PC-3 (cell line): ENCODE data around the gene VWA7. TPM values are rescaled to one million over a fixed set of nuclear protein-coding genes. Genes with fewer than 3 reads are reported as not detected.
A peak's percentile ranks its signal among the peaks of the same experiment; 100 is the strongest.
"Not testable (repeated sequence)": the region's sequence is repeated elsewhere in the genome, so short reads cannot be mapped to it uniquely, and the experiment has no call there.

Experiments used
- ATAC-seq: fragments of 200-7000 bp; cut with Tn5 transposase; 2 replicates; pipeline ENCODE4 v1.9.1; 2020; ENCODE audit warnings: mild to moderate bottlenecking, moderate library complexity
- BruUV-seq: library from RNA; stranded (reverse); fragments of 400-500 nt; replicated peaks from 2 replicates; lab custom pipeline; 2021; lab: Mats Ljungman, UMichigan
- CTCF ChIA-PET: fragments of 300-600 bp; sonication (Branson Sonifier 250); formaldehyde crosslinking; loops from one replicate; lab custom pipeline; 2022; ENCODE audit warnings: antibody characterized with exemption; lab: Charles Lee
- POLR2A ChIA-PET: fragments of 300-600 bp; sonication (Branson Sonifier 250); formaldehyde crosslinking; loops from one replicate; lab custom pipeline; 2022; ENCODE audit warnings: antibody characterized with exemption; ENCODE audit not compliant: unreplicated experiment; lab: Charles Lee
- DNase-seq: peaks from one replicate; pipeline ENCODE4 v3.0.0-alpha.2; 2015
- H2AFZ ChIP-seq: fragments of 300-600 bp; sonication (generic); 2 replicates; pipeline ENCODE4 v1.6.0; 2016; ENCODE audit warnings: antibody characterized with exemption, low read length
- H3F3A ChIP-seq: fragments of 300-600 bp; sonication (generic); one replicate; pipeline ENCODE4 v1.6.0; 2017; ENCODE audit warnings: antibody characterized with exemption, low read length, control low read depth, mild to moderate bottlenecking; ENCODE audit not compliant: unreplicated experiment
- H3K27ac ChIP-seq: fragments of 300-600 bp; sonication (generic); 2 replicates; pipeline ENCODE4 v1.5.1; 2016; ENCODE audit warnings: mild to moderate bottlenecking, low read length
- H3K27me3 ChIP-seq: fragments of 300-600 bp; sonication (generic); 2 replicates; pipeline ENCODE4 v1.6.1; 2016; ENCODE audit warnings: low read length, mixed read lengths
- H3K36me3 ChIP-seq: fragments of 300-600 bp; sonication (generic); 2 replicates; pipeline ENCODE4 v1.6.1; 2016; ENCODE audit warnings: low read depth, mixed run types, low read length, mixed read lengths
- H3K4me1 ChIP-seq: fragments of 300-600 bp; sonication (generic); 2 replicates; pipeline ENCODE4 v1.5.1; 2016; ENCODE audit warnings: low read length; ENCODE audit not compliant: insufficient read depth
- H3K4me2 ChIP-seq: fragments of 300-600 bp; sonication (generic); 2 replicates; pipeline ENCODE4 v1.6.0; 2016; ENCODE audit warnings: low read length
- H3K4me3 ChIP-seq: fragments of 300-600 bp; sonication (generic); 2 replicates; pipeline ENCODE4 v1.5.1; 2016; ENCODE audit warnings: mild to moderate bottlenecking, low read length, mixed read lengths
- H3K79me2 ChIP-seq: fragments of 300-600 bp; sonication (generic); 2 replicates; pipeline ENCODE4 v1.6.1; 2017; ENCODE audit warnings: low read length, mixed read lengths
- H3K9ac ChIP-seq: fragments of 300-600 bp; sonication (generic); 2 replicates; pipeline ENCODE4 v1.6.0; 2016; ENCODE audit warnings: mild to moderate bottlenecking, low read length
- H3K9me2 ChIP-seq: fragments of 300-600 bp; sonication (generic); replicated peaks from 2 replicates; pipeline ENCODE4 v1.6.1; 2016; ENCODE audit warnings: mixed run types, low read length, mixed read lengths
- H3K9me3 ChIP-seq: fragments of 300-600 bp; sonication (generic); 2 replicates; pipeline ENCODE4 v1.6.1; 2016; ENCODE audit warnings: low read length, mixed read lengths
- H4K20me1 ChIP-seq: fragments of 300-600 bp; sonication (generic); 2 replicates; pipeline ENCODE4 v1.6.1; 2016; ENCODE audit warnings: low read length, mixed read lengths
- EZH2 ChIP-seq: fragments of 300-600 bp; sonication (generic); IDR thresholded peaks from one replicate; pipeline ENCODE4 v1.6.1; 2017; ENCODE audit warnings: antibody characterized with exemption, mild to moderate bottlenecking, low read length; ENCODE audit not compliant: unreplicated experiment
- EZH2phosphoT487 ChIP-seq: fragments of 300-600 bp; sonication (generic); IDR thresholded peaks from 2 replicates; pipeline ENCODE4 v1.6.1; 2018; ENCODE audit warnings: mild to moderate bottlenecking, antibody characterized with exemption, low read length, borderline replicate concordance
- intact Hi-C: fragments of 100-400 bp; cut with micrococcal nuclease; formaldehyde crosslinking; loops from 2 replicates; pipeline ENCODE4 v1.9.0; 2023
- total RNA-seq: library from RNA; depleted of rRNA; stranded (reverse); fragments of >200 nt; gene quantifications from 2 replicates; pipeline ENCODE4 v1.2.3, GENCODE V29; 2014
- TF ChIP-seq, protein P1 (sequence below): fragments of 300-600 bp; sonication (generic); conservative IDR thresholded peaks from 2 replicates; pipeline ENCODE4 v1.5.1; 2017; ENCODE audit warnings: antibody characterized with exemption, low read depth, mild to moderate bottlenecking, low read length

The VWA7 gene
- total RNA-seq, 1 experiment from 2014 or later: 1.9 TPM

DNA sequence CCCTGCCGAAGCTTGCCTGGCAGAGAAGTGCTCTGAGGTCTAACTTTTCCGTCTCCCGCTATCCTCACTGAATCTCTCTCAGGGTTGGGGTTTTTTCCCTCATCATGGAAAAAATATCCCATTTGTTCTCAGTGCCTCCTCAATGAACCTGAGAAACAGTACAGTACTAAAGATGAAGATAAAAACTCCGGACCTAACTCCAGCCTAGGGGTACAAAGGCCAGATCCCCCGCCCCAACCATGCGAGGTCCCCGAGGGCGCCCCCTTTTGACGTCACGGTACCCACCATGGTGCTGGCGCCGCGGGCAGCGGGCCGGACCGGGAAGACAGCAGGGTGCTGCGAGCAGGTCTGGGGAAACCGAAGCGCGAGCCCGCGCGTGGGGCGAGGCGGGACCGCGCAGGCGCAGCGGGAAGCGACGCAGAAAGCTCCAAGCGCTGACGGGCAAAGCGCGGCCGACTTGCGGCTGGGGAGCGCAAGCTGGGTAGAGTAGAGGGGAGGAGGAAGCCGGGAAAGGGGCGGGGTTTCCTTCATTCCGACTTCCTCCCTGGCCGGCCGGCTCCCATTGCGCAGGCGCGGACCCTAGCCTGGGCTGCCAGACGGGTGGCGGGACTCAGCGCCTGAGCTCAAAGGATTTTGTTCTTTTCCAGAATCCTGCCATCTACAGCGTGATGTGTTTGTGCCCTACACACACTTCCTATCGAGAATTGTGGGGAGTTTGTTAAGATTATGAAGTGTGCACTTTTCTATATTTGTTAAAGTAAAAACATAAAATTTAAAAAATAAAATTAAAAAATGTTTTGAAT, 29.5 kb upstream of the VWA7 start, which contains the start of gene LSM2:
TSS of gene LSM2 (minus strand) at position 497 of the 803 bp plus-strand sequence. CDS start at position 288, 209 bp downstream.
- H3K36me3 ChIP-seq: no peaks in the 10 kb centered on the region
- intact Hi-C loops: no loop called here
- no peaks in the 10 kb centered on the region for H3K27me3 ChIP-seq
- peak; percentile 99 for ATAC-seq
- TF ChIP-seq, protein P1, sequence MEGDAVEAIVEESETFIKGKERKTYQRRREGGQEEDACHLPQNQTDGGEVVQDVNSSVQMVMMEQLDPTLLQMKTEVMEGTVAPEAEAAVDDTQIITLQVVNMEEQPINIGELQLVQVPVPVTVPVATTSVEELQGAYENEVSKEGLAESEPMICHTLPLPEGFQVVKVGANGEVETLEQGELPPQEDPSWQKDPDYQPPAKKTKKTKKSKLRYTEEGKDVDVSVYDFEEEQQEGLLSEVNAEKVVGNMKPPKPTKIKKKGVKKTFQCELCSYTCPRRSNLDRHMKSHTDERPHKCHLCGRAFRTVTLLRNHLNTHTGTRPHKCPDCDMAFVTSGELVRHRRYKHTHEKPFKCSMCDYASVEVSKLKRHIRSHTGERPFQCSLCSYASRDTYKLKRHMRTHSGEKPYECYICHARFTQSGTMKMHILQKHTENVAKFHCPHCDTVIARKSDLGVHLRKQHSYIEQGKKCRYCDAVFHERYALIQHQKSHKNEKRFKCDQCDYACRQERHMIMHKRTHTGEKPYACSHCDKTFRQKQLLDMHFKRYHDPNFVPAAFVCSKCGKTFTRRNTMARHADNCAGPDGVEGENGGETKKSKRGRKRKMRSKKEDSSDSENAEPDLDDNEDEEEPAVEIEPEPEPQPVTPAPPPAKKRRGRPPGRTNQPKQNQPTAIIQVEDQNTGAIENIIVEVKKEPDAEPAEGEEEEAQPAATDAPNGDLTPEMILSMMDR: peak; percentile 55
- TF ChIP-seq EZH2phosphoT487: no peak
- TF ChIP-seq EZH2: no peak
- peak; percentile 96 for DNase-seq
- H3K27ac ChIP-seq: peak within 1 kb of the TSS; percentile 53
- H3K9ac ChIP-seq: peak within 1 kb of the TSS; percentile 86
- peak within 1 kb of the TSS; percentile 77 for H2AFZ ChIP-seq
- peaks cover 6% of the 10 kb centered on the region for H3K4me1 ChIP-seq
- no TSS peak for BruUV-seq
- H3K79me2 ChIP-seq: peaks cover 34% of the 10 kb centered on the region
- H3K9me2 ChIP-seq: no peaks in the 10 kb centered on the region
- H4K20me1 ChIP-seq: no peaks in the 10 kb centered on the region
- H3K4me3 ChIP-seq: peak within 1 kb of the TSS; percentile 73
- no peaks in the 10 kb centered on the region for H3K9me3 ChIP-seq
- peak within 1 kb of the TSS; percentile 89 for H3K4me2 ChIP-seq
- CTCF ChIA-PET: interaction anchor here (0.6 to 1.0 kb wide), 7 partner anchors 9 to 361 kb away, joined by 3 to 16 read pairs (median 4); partner anchors contain the start of genes HSPA1A, HSPA1L and VARS1
- POLR2A ChIA-PET: interaction anchor here (0.6 to 1.6 kb wide), 7 partner anchors 8 to 165 kb away, joined by 3 to 21 read pairs (median 4); partner anchors contain the start of genes HSPA1A, HSPA1B and HSPA1L
- H3F3A ChIP-seq: no peaks in the 10 kb centered on the region

GRCh38 chr6:31805939-31806469, 28.9 kb upstream of the VWA7 start:
- no peaks in the 10 kb centered on the region for H3K27me3 ChIP-seq
- no peaks in the 10 kb centered on the region for H3K9me2 ChIP-seq
- H3F3A ChIP-seq: no peaks in the 10 kb centered on the region
- intact Hi-C loops: no loop called here
- H3K79me2 ChIP-seq: peaks cover 34% of the 10 kb centered on the region
- ChIA-PET POLR2A (interaction anchor here (0.7 to 1.6 kb wide), 3 partner anchors 9 to 59 kb away, joined by 4 to 21 read pairs (median 20); partner anchors contain the start of genes HSPA1A, HSPA1B and HSPA1L), CTCF (interaction anchor here (0.6 kb wide), 1 partner anchor 25 kb away, joined by 3 read pairs; no protein-coding TSS in a partner anchor)
- no peaks in the 10 kb centered on the region for H3K36me3 ChIP-seq
- ATAC-seq (peak; percentile 6), DNase-seq (no peak)
- TF ChIP-seq EZH2phosphoT487 (no peak), EZH2 (no peak)
- TF ChIP-seq, protein P1: no peak
- peak overlapping the region; percentile 86 for H3K9ac ChIP-seq
- H3K4me3 ChIP-seq: peak overlapping the region; percentile 73
- peak overlapping the region; percentile 77 for H2AFZ ChIP-seq
- no peaks in the 10 kb centered on the region for H4K20me1 ChIP-seq
- BruUV-seq: TSS peak; percentile 73
- H3K27ac ChIP-seq: peak overlapping the region; percentile 53
- no peaks in the 10 kb centered on the region for H3K9me3 ChIP-seq
- H3K4me2 ChIP-seq: peak overlapping the region; percentile 89
- peaks cover 6% of the 10 kb centered on the region for H3K4me1 ChIP-seq

DNA sequence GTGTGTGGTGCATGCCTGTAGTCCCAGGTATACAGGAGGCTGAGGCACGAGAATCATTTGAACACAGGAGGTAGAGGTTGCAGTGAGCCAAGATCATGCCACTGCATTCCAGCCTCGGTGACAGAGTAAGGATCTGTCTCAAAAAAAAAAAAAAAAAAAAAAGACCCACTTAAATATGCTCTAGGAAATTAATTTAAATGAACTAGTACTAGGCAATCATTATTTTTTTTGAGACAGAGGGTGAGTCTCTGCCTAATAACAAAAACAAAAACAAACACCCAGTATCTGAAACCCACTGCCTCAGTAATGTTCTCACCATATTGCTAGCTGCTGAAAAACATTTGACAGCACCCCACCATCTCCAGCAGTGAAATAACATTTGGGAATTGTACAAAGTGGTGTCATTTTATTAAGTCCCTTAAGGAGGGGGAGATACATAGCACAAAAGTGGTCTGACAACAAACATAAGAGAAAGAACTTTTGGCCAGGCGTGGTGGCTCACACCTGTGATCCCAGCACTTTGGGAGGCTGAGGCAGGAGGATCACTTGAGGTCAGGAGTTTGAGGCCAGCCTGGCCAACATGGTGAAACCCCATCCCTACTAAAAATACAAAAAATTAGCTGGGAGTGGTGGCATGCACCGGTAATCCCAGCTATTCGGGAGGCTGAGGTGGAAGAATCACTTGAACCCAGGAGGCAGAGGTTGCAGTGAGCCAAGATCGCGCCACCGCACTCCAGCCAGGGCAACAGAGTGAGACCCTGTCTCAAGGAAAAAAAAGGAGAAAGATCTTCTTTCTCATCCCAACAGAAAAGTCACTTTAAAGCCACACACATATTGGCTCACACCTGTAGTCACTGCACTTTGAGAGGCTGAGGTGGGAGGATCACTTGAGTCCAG, 24.2 kb upstream of the VWA7 start:
- H3K4me1 ChIP-seq, CTCF ChIA-PET, BruUV-seq, H3K9me2 ChIP-seq, H3F3A ChIP-seq, H3K4me3 ChIP-seq, H3K9me3 ChIP-seq, H3K36me3 ChIP-seq, ATAC-seq, H3K27me3 ChIP-seq, POLR2A ChIA-PET, intact Hi-C loops, H3K9ac ChIP-seq, H3K4me2 ChIP-seq, DNase-seq, H4K20me1 ChIP-seq, H2AFZ ChIP-seq, H3K27ac ChIP-seq: not testable (repeated sequence)
- H3K79me2 ChIP-seq: peaks cover 30% of the 10 kb centered on the region
